SJSA1 (cell line): ENCODE results near the gene NOL4L. TPM values are rescaled to one million over a fixed set of nuclear protein-coding genes. Genes with fewer than 3 reads are reported as not detected.

Experiments
- DNase-seq, 2 experiments: peaks; one replicate each; pipeline ENCODE4 v3.0.0-alpha.2; 2015 to 2020; ENCODE audit warnings: low spot score in 2 of 2, low read depth in 1 of 2
- H3K27ac ChIP-seq: fragments of 250-450 bp; sonication (Bioruptor Pico); 2 replicates; pipeline ENCODE4 v1.5.1; 2020; ENCODE audit warnings: mild to moderate bottlenecking, moderate library complexity
- H3K27me3 ChIP-seq: fragments of 250-450 bp; sonication (Bioruptor Pico); replicated peaks from 2 replicates; pipeline ENCODE4 v1.5.1; 2020; ENCODE audit warnings: mild to moderate bottlenecking, moderate library complexity
- H3K36me3 ChIP-seq: fragments of 250-450 bp; sonication (Bioruptor Pico); 2 replicates; pipeline ENCODE4 v1.5.1; 2020; ENCODE audit warnings: mild to moderate bottlenecking
- H3K4me1 ChIP-seq: fragments of 250-450 bp; sonication (Bioruptor Pico); replicated peaks from 2 replicates; pipeline ENCODE4 v1.6.1; 2021; ENCODE audit warnings: mild to moderate bottlenecking
- H3K4me3 ChIP-seq: fragments of 250-450 bp; sonication (Bioruptor Pico); 2 replicates; pipeline ENCODE4 v1.5.1; 2020; ENCODE audit warnings: mild to moderate bottlenecking
- H3K9me3 ChIP-seq: fragments of 250-450 bp; sonication (Bioruptor Pico); replicated peaks from 2 replicates; pipeline ENCODE4 v1.5.1; 2020; ENCODE audit warnings: mild to moderate bottlenecking
- total RNA-seq: library from RNA; depleted of rRNA; stranded (reverse); fragments of >200 nt; shearing (Covaris generic); gene quantifications from 2 replicates; pipeline ENCODE4 v1.2.3, GENCODE V29; 2014

The NOL4L gene
- total RNA-seq, 1 experiment from 2014 or later: 11.4 TPM

DNA sequence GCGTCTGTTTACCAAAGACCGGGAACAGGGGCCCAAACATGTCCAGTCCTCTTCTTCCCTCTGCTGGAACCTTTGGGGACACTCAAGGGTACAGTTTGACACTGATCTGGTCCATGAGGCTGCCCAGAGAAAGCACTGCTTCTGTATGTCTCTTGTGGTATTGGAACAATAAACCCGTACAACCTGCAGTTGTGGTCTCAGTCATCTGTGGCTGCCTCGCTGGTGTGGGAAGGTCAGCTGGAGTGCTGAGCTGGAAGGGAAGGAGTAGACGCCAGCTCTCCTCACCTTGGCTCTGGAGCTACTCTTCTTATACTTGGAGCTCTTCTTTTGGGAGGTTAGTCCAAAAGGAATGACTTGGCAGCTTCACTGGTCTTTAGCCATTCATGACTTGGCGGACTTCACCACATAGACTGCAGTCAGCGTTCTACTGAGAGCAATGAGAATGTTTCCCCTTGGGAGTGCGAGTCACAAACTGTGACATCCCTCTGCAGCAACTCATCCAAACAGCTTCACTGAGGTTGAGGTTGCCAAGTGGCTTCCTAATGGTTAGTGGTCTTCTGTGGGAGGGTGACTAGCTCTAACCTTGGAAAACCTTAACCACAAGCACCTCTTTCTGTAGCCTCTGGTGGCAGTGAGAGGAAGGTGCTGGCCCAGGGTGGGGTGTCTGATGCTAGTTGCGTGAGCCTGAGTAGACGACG is 145.9 kb downstream of the NOL4L start:
- Histone ChIP-seq H3K27ac (no peak overlapping the region), H3K4me1 (no peaks in the 10 kb centered on the region), H3K36me3 (peaks cover 71% of the 10 kb centered on the region), H3K9me3 (no peaks in the 10 kb centered on the region), H3K4me3 (no peak overlapping the region), H3K27me3 (no peaks in the 10 kb centered on the region)
- peak; percentile 33 to 66 for DNase-seq

GRCh38 chr20:32438331-32438858 is 146.7 kb downstream of the NOL4L start:
- no peak for DNase-seq
- Histone ChIP-seq H3K9me3 (no peaks in the 10 kb centered on the region), H3K27ac (no peak overlapping the region), H3K4me3 (no peak overlapping the region), H3K27me3 (no peaks in the 10 kb centered on the region), H3K4me1 (no peaks in the 10 kb centered on the region), H3K36me3 (peaks cover 74% of the 10 kb centered on the region)

DNA sequence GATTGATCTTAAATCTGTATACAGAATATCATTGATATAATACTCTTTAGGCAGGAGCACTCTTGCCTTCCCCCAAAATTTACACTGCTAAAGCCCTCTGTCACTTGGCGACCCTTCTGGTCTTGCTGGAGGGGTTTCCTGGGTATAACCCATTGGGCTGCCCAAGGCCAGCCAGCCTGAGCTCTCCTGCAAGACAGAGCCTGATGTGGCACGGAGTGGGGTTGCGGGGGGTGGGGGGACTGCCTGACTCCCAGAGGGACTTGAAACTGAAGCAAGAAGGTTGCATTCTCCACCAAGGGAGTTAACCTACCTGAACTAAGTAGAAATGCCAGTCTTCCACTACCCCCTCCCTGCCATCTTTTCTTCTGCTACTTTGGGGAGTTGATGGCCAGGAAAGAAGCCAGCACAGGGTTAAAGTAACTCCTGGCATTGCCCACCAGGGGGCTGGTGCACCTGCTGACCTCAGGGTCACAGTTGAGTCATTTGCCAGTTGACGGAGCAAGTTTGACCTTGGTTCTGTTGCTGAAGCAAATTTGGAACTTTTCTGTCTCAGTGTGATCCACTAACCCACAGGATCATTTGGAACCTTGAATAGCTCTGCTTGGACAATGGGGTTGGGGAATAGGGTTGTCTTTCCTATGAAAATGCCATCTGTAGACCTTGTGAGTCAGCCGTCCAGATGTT is 147.6 kb downstream of the NOL4L start:
- Histone ChIP-seq H3K27ac (no peak overlapping the region), H3K4me1 (no peaks in the 10 kb centered on the region), H3K9me3 (no peaks in the 10 kb centered on the region), H3K36me3 (peaks cover 77% of the 10 kb centered on the region), H3K27me3 (no peaks in the 10 kb centered on the region), H3K4me3 (no peak overlapping the region)
- DNase-seq: peak in 1 of 2 experiments; percentile 37

- H3K4me1 ChIP-seq: no peaks in the 10 kb centered on the region
- no peaks in the 10 kb centered on the region for H3K27me3 ChIP-seq
- H3K36me3 ChIP-seq: peaks cover 82% of the 10 kb centered on the region
- no peaks in the 10 kb centered on the region for H3K9me3 ChIP-seq
- H3K4me3 ChIP-seq: no peak overlapping the region
- H3K27ac ChIP-seq: no peak overlapping the region
- DNase-seq: peak in 1 of 2 experiments; percentile 30
Measured at GRCh38 chr20:32436968-32437367, 148.2 kb downstream of the NOL4L start.

- no peaks in the 10 kb centered on the region for H3K9me3 ChIP-seq
- H3K27ac ChIP-seq: no peak overlapping the region
- no peaks in the 10 kb centered on the region for H3K4me1 ChIP-seq
- peaks cover 89% of the 10 kb centered on the region for H3K36me3 ChIP-seq
- no peak overlapping the region for H3K4me3 ChIP-seq
- peak in 1 of 2 experiments; percentile 34 for DNase-seq
- H3K27me3 ChIP-seq: no peaks in the 10 kb centered on the region
Measured at GRCh38 chr20:32436142-32436861, 148.8 kb downstream of the NOL4L start.

DNA sequence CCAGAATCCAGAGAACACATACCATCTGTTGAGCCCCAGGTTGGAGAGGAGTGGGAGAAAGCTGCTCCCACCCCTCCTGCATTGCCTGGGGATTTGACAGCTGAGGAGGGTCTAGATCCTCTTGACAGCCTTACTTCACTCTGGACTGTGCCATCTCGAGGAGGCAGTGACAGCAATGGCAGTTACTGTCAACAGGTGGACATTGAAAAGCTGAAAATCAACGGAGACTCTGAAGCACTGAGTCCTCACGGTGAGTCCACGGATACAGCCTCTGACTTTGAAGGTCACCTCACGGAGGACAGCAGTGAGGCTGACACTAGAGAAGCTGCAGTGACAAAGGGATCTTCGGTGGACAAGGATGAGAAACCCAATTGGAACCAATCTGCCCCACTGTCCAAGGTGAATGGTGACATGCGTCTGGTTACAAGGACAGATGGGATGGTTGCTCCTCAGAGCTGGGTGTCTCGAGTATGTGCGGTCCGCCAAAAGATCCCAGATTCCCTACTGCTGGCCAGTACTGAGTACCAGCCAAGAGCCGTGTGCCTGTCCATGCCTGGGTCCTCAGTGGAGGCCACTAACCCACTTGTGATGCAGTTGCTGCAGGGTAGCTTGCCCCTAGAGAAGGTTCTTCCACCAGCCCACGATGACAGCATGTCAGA is 149.6 kb downstream of the NOL4L start:
- H3K27me3 ChIP-seq: no peaks in the 10 kb centered on the region
- H3K36me3 ChIP-seq: peaks cover 94% of the 10 kb centered on the region
- H3K9me3 ChIP-seq: no peaks in the 10 kb centered on the region
- peaks cover 5% of the 10 kb centered on the region for H3K4me1 ChIP-seq
- DNase-seq: peak in 1 of 2 experiments; percentile 26
- no peak overlapping the region for H3K27ac ChIP-seq
- no peak overlapping the region for H3K4me3 ChIP-seq

DNA sequence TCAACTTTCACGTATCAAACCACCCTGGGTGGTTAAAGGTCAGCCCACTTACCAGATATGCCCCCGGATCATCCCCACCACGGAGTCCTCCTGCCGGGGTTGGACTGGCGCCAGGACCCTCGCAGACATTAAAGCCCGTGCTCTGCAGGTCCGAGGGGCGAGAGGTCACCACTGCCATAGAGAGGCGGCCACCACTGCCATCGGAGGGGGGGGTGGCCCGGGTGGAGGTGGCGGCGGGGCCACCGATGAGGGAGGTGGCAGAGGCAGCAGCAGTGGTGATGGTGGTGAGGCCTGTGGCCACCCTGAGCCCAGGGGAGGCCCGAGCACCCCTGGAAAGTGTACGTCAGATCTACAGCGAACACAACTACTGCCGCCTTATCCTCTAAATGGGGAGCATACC is 150.7 kb downstream of the NOL4L start:
- H3K27ac ChIP-seq: no peak overlapping the region
- H3K9me3 ChIP-seq: no peaks in the 10 kb centered on the region
- H3K36me3 ChIP-seq: peaks cover 94% of the 10 kb centered on the region
- H3K4me1 ChIP-seq: peaks cover 17% of the 10 kb centered on the region
- no peak overlapping the region for H3K4me3 ChIP-seq
- peak in 1 of 2 experiments; percentile 41 for DNase-seq
- H3K27me3 ChIP-seq: no peaks in the 10 kb centered on the region

- Histone ChIP-seq H3K4me1 (peaks cover 25% of the 10 kb centered on the region), H3K27ac (no peak overlapping the region), H3K36me3 (peaks cover 94% of the 10 kb centered on the region), H3K9me3 (no peaks in the 10 kb centered on the region), H3K4me3 (no peak overlapping the region), H3K27me3 (no peaks in the 10 kb centered on the region)
- peak in 1 of 2 experiments; percentile 32 for DNase-seq
Measured at GRCh38 chr20:32433311-32434021, 151.7 kb downstream of the NOL4L start.

DNA sequence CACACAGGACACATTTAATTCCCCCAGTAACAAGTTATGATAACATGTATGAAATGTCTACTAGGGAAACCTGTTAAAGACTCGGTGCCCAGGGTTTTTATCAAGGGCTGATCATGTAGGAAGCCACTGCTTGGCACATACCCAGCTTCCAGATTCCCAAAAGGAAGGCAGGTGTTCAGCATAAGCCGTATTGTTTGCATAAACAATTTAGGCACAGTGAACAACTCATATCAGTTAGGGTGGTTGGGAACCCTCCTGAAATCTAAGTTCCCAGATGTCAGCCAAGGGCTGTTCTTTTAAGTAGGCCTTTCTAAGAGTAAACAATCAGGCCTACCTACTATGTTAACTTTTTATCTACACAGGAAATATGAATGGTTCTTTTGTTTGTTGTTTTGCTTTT is 152.9 kb downstream of the NOL4L start:
- no peak for DNase-seq
- no peak overlapping the region for H3K4me3 ChIP-seq
- H3K27ac ChIP-seq: no peak overlapping the region
- peaks cover 25% of the 10 kb centered on the region for H3K4me1 ChIP-seq
- H3K9me3 ChIP-seq: no peaks in the 10 kb centered on the region
- no peaks in the 10 kb centered on the region for H3K27me3 ChIP-seq
- peaks cover 91% of the 10 kb centered on the region for H3K36me3 ChIP-seq

DNA sequence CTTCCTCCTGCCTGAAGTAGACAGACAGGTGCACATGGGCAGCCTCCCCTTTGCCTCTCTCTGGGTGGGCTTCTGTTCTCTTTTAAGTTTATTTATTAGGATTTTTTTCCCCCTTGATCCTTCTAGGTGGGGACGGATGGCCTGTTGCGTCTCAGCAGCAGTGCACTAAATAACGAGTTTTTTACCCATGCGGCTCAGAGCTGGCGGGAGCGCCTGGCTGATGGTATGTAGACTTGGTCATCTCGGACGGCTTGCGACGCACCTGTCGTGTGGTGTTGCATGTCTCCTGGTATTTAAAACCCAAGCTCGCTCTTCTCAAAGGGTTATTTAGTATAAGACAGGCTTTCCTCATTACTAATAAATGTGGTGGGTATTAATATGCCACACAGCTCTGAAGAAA is 153.7 kb downstream of the NOL4L start:
- H3K27me3 ChIP-seq: no peaks in the 10 kb centered on the region

DNA sequence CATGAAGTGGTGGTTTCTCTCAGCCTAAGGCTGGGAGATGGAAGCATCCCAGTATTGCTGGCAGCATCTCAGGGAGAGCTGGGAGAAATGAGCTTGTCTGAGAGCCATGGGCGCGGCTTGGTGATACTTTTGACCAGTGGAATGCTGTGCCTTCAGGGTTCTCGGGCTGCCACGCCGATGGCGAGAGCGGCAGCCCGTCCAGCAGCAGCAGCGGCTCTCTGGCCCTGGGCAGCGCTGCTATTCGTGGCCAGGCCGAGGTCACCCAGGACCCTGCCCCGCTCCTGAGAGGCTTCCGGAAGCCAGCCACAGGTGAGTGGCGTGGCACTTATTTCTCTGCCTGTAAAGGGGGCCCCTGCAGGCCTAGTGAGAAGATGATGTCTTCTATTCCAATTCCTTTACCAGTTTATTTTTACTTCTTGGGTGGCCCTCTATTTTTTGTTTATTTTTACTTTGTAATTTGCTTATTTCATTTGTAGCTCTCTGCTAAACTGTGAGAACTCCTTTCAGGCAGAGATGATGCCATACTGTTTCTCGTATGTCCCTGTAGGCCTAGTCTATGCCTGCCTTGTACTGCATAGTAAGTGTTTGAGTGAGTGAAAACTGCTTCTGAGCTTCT is 155.3 kb downstream of the NOL4L start:
- Histone ChIP-seq H3K36me3 (peaks cover 72% of the 10 kb centered on the region), H3K27me3 (no peaks in the 10 kb centered on the region)
- peak; percentile 64 to 94 for DNase-seq

More for the DNA sequence above, 153.7 kb downstream of the NOL4L start:
- Histone ChIP-seq H3K27ac (no peak overlapping the region), H3K36me3 (peaks cover 88% of the 10 kb centered on the region), H3K9me3 (no peaks in the 10 kb centered on the region), H3K4me3 (no peak overlapping the region), H3K4me1 (peaks cover 25% of the 10 kb centered on the region)
- no peak for DNase-seq

GRCh38 chr20:32429343-32429742 is 155.8 kb downstream of the NOL4L start:
- Histone ChIP-seq H3K4me1 (peaks cover 25% of the 10 kb centered on the region), H3K9me3 (no peaks in the 10 kb centered on the region), H3K36me3 (peaks cover 67% of the 10 kb centered on the region), H3K27ac (peak overlapping the region; percentile 47), H3K27me3 (no peaks in the 10 kb centered on the region), H3K4me3 (no peak overlapping the region)
- peak in 1 of 2 experiments; percentile 35 for DNase-seq

More for the DNA sequence above, 155.3 kb downstream of the NOL4L start:
- Histone ChIP-seq H3K4me1 (peaks cover 25% of the 10 kb centered on the region), H3K27ac (peak overlapping the region; percentile 47), H3K4me3 (no peak overlapping the region), H3K9me3 (no peaks in the 10 kb centered on the region)
